Central memory CD4-positive, alpha-beta T cell (primary cell): ENCODE results near the gene APOA5.
"Not testable (repeated sequence)": the region's sequence is repeated elsewhere in the genome, so short reads cannot be mapped to it uniquely, and the experiment has no call there.

Source experiments
- DNase-seq: peaks from one replicate; pipeline ENCODE4 v3.0.0; 2022

The APOA5 gene

GRCh38 chr11:116826751-116827431, 35.2 kb upstream of the APOA5 start:
- DNase-seq, result no peak

- no peak for DNase-seq
Measured at GRCh38 chr11:116825854-116826750, 34.4 kb upstream of the APOA5 start.

GRCh38 chr11:116825434-116825833, 33.8 kb upstream of the APOA5 start:
- no peak for DNase-seq

GRCh38 chr11:116823031-116823843, 31.6 kb upstream of the APOA5 start, which contains the start of gene APOA4:
Gene APOA4, minus strand, starts transcription at chr11:116823304. Its CDS starts 113 bp downstream, at chr11:116823191.
- DNase-seq, result no peak

- no peak for DNase-seq
Measured at GRCh38 chr11:116822575-116822974, 30.9 kb upstream of the APOA5 start.

GRCh38 chr11:116821050-116821918, 29.6 kb upstream of the APOA5 start:
- no peak for DNase-seq

GRCh38 chr11:116819049-116819448, 27.4 kb upstream of the APOA5 start:
- DNase-seq, result no peak

- no peak for DNase-seq
Measured at GRCh38 chr11:116814502-116814901, 22.8 kb upstream of the APOA5 start.

GRCh38 chr11:116813781-116814471, 22.2 kb upstream of the APOA5 start:
- DNase-seq, result no peak

- no peak for DNase-seq
Measured at GRCh38 chr11:116813170-116813569, 21.5 kb upstream of the APOA5 start.

GRCh38 chr11:116812109-116812508, 20.4 kb upstream of the APOA5 start:
- no peak for DNase-seq

GRCh38 chr11:116811194-116811593, 19.5 kb upstream of the APOA5 start:
- DNase-seq, result no peak

- no peak for DNase-seq
Measured at GRCh38 chr11:116808262-116809175, 16.8 kb upstream of the APOA5 start.

- no peak for DNase-seq
Measured at GRCh38 chr11:116807601-116808261, 16.1 kb upstream of the APOA5 start.

GRCh38 chr11:116804001-116804400, 12.3 kb upstream of the APOA5 start:
- no peak for DNase-seq

GRCh38 chr11:116801662-116802061, 10.0 kb upstream of the APOA5 start:
- not testable (repeated sequence) for DNase-seq

GRCh38 chr11:116800610-116801009, 8.9 kb upstream of the APOA5 start:
- DNase-seq, result no peak

- DNase-seq, result no peak
Measured at GRCh38 chr11:116798368-116798767, 6.7 kb upstream of the APOA5 start.

- no peak for DNase-seq
Measured at GRCh38 chr11:116797816-116798215, 6.1 kb upstream of the APOA5 start.

GRCh38 chr11:116796548-116796947, 4.9 kb upstream of the APOA5 start:
- no peak for DNase-seq
